Gastroesophageal sphincter (tissue), 4 donors: Measurements from ENCODE around the gene WDR3. TPM values are rescaled to one million over a fixed set of nuclear protein-coding genes. Genes with fewer than 3 reads are reported as not detected.

Source experiments
- ATAC-seq: fragments of 150-250 bp; one replicate; pipeline ENCODE4 v1.9.1; 2016; ENCODE audit warnings: mild to moderate bottlenecking, moderate library complexity
- H3K27ac ChIP-seq, 4 donors: fragments of 200-600 bp; sonication (generic) in 3 of 4; 1 replicate in 3 of 4; 2 replicates in 1 of 4; pipeline ENCODE4 v1.5.1; 2016 to 2019
- H3K27me3 ChIP-seq: fragments of 200-600 bp; sonication (generic); one replicate; pipeline ENCODE4 v1.5.1; 2019
- H3K36me3 ChIP-seq, 2 donors: fragments of 200-600 bp; sonication (generic); one replicate each; pipeline ENCODE4 v1.5.1; 2019; ENCODE audit warnings: control low read depth in 1 of 2
- H3K4me1 ChIP-seq, 3 donors: fragments of 200-600 bp; sonication (generic); 1 replicate in 2 of 3; 2 replicates in 1 of 3; pipeline ENCODE4 v1.5.1; 2016 to 2019; ENCODE audit warnings: control low read depth in 2 of 3
- H3K4me3 ChIP-seq, 2 donors: fragments of 200-600 bp; sonication (generic); one replicate each; pipeline ENCODE4 v1.5.1; 2019; ENCODE audit warnings: mild to moderate bottlenecking in 1 of 2, moderate library complexity in 1 of 2
- H3K9me3 ChIP-seq, 3 donors: fragments of 200-600 bp; sonication (generic); one replicate each; pipeline ENCODE4 v1.5.1; 2017 to 2019; ENCODE audit warnings: control low read depth in 2 of 3
- EP300 ChIP-seq: sonication (generic); formaldehyde crosslinking; IDR thresholded peaks from one replicate; pipeline ENCODE4 v1.6.1; 2017; ENCODE audit warnings: antibody characterized with exemption, mild to moderate bottlenecking
- POLR2A ChIP-seq, 2 donors: fragments of 450-650 bp; IDR thresholded peaks; one replicate each; pipeline ENCODE4 v1.6.1; 2017; ENCODE audit warnings: antibody characterized with exemption in 2 of 2, mild to moderate bottlenecking in 2 of 2, moderate library complexity in 1 of 2
- POLR2AphosphoS5 ChIP-seq: sonication (generic); formaldehyde crosslinking; IDR thresholded peaks from one replicate; pipeline ENCODE4 v1.6.1; 2017; ENCODE audit warnings: antibody characterized with exemption
- WGBS, 2 donors: methylation state at CpG; one replicate each; pipeline ENCODE4 v1.1.5; 2018; ENCODE audit warnings: low coverage in 1 of 2; 5-methylcytosine and 5-hydroxymethylcytosine counted together
- total RNA-seq, 4 donors: library from RNA; depleted of rRNA; stranded (reverse); fragments of >200 nt; gene quantifications; one replicate each; pipeline ENCODE4 v1.1.0, GENCODE V29; 2016
- TF ChIP-seq, protein P1 (sequence below), 4 experiments: fragments of 200-600 bp in 2 of 4; fragments of 450-650 bp in 2 of 4; sonication (generic) in 1 of 4; IDR thresholded peaks; one replicate each; pipeline ENCODE4 v1.5.1; 2017 to 2019; ENCODE audit warnings: antibody characterized with exemption in 4 of 4, mild to moderate bottlenecking in 2 of 4, moderate library complexity in 2 of 4

WDR3 gene
- total RNA-seq, 4 donors from 2014 or later = 6.9 to 15.9 (median 11.7) TPM

DNA sequence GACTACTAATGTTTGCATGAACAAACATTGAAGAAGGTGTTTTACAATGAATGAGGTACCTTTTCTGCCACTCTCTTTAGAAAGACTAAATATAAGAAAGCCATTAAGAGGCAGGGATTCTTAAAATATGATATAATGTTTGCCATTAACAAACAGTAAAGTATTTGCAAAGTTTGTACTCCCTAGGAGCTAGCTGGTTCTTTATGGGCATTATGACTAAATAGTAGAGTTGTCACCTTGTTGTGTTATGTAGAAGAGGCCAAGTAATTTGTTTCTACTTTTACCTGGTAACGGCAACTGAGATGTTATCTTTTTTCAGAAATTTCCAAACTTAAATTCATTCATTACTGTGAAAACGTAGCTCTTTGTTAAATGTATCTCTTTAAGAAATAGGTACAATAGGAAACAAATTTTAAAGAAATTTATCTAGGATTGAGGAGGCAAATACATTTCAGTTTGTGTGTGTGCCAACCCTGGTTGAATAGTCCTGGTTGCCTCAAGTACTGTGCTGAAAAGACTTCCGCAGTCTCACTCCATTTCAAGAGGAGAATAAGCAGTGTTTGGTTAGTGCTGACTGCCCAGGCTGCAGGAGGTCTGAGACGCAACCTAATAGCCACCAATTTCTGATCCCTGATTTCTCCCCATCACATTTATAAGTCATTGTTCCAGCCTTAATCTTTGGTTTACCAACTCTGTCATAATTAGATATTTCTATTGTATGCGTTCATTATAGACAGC, 52.1 kb downstream of the WDR3 start:
- ATAC-seq = no peak
- Histone ChIP-seq H3K36me3 (no peaks in the 10 kb centered on the region), H3K9me3 (no peaks in the 10 kb centered on the region), H3K27ac (no peak overlapping the region), H3K4me3 (no peak overlapping the region), H3K4me1 (no peaks in the 10 kb centered on the region), H3K27me3 (no peaks in the 10 kb centered on the region)
- TF ChIP-seq, protein P1, sequence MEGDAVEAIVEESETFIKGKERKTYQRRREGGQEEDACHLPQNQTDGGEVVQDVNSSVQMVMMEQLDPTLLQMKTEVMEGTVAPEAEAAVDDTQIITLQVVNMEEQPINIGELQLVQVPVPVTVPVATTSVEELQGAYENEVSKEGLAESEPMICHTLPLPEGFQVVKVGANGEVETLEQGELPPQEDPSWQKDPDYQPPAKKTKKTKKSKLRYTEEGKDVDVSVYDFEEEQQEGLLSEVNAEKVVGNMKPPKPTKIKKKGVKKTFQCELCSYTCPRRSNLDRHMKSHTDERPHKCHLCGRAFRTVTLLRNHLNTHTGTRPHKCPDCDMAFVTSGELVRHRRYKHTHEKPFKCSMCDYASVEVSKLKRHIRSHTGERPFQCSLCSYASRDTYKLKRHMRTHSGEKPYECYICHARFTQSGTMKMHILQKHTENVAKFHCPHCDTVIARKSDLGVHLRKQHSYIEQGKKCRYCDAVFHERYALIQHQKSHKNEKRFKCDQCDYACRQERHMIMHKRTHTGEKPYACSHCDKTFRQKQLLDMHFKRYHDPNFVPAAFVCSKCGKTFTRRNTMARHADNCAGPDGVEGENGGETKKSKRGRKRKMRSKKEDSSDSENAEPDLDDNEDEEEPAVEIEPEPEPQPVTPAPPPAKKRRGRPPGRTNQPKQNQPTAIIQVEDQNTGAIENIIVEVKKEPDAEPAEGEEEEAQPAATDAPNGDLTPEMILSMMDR (IDR thresholded peaks at IDR 0.05) = no peak
- TF ChIP-seq POLR2AphosphoS5 (no peak), POLR2A (IDR thresholded peaks at IDR 0.05) (no peak), EP300 (no peak)
- 77 to 85% methylated on average over 4 to 5 of the region's 5 CpGs for WGBS, 2 donors

DNA sequence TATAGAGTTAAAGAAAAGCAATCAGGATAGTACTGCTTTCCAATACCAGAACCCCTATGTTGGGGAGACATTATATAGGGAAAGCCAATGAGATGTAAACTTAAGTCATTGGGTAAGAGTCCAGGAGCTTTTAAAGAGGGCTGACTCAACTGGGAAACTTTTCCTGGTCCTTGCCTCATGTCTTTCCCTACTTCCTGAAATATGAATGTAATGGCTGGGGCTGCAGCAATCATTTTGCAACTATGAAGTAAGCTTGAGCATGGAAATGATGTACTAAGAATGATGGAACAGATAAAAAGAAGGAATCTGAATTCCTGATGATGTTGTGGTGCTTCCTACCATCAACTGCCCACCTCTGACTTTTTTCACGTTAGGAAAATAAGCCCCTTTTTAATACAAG, 55.7 kb downstream of the WDR3 start:
- H3K27ac ChIP-seq = no peak overlapping the region
- no peaks in the 10 kb centered on the region for H3K36me3 ChIP-seq
- H3K4me1 ChIP-seq = no peaks in the 10 kb centered on the region
- no peaks in the 10 kb centered on the region for H3K9me3 ChIP-seq
- TF ChIP-seq EP300 = no peak
- no peak for TF ChIP-seq POLR2AphosphoS5
- no peak for TF ChIP-seq POLR2A (IDR thresholded peaks at IDR 0.05)
- TF ChIP-seq, protein P1 (IDR thresholded peaks at IDR 0.05) = no peak
- H3K4me3 ChIP-seq = no peak overlapping the region
- H3K27me3 ChIP-seq = no peaks in the 10 kb centered on the region
- 77 to 81% methylated on average over 1 of the region's 1 CpG for WGBS, 2 donors
- no peak for ATAC-seq

DNA sequence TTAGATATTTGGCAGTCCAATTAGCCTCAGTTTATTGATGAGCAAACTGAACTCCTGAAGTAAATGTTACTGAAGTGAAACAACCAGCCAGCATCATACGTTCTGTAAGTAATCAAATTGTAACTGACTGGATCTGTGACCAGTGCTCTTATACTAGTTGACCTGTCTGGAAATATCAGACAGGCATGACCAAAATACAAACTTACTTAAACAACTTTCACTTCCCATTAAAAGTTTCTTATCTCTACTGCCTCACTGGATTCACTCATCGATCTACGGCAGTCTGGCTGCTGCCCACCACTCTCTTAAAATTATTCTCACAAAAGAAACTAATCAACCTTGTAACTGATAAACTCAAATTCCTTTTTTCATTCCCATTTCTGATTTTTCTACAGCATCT, 56.4 kb downstream of the WDR3 start:
- 71 to 73% methylated on average over 3 of the region's 3 CpGs for WGBS, 2 donors

DNA sequence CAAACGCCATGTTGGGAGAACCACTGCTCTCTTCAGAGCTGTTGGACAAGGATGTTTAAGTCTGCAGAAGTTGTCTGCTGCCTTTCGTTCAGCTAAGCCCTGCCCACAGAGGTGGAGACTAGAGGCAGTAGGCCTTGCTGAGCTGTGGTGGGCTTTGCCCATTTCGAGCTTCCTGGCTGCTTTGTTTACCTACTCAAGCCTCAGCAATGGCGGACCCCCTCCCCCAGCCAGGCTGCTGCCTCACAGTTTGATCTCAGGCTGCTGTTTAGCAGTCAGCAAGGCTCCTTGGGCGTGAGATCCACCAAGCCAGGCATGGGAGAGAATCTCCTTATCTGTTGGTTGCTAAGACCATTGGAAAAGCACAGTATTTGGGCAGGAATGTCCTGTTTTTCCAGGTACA, 74.8 kb downstream of the WDR3 start:
- Histone ChIP-seq H3K9me3 (peaks cover 0 to 8% (median 0%) of the 10 kb centered on the region in 3 donors), H3K36me3 (no peaks in the 10 kb centered on the region), H3K4me1 (no peaks in the 10 kb centered on the region), H3K4me3 (no peak overlapping the region), H3K27ac (no peak overlapping the region), H3K27me3 (no peaks in the 10 kb centered on the region)
- TF ChIP-seq, protein P1 (IDR thresholded peaks at IDR 0.05) = no peak
- TF ChIP-seq POLR2AphosphoS5 = no peak
- ATAC-seq = no peak
- WGBS, 2 donors = 83% methylated on average over 1 of the region's 5 CpGs; no CpG with 5 or more reads in 1 of the 2 donors

More for the DNA sequence above, 56.4 kb downstream of the WDR3 start:
- Histone ChIP-seq H3K4me1 (no peaks in the 10 kb centered on the region), H3K9me3 (no peaks in the 10 kb centered on the region), H3K4me3 (no peak overlapping the region), H3K27me3 (no peaks in the 10 kb centered on the region), H3K27ac (no peak overlapping the region), H3K36me3 (no peaks in the 10 kb centered on the region)
- TF ChIP-seq POLR2AphosphoS5 (no peak), POLR2A (IDR thresholded peaks at IDR 0.05) (no peak), EP300 (no peak)
- TF ChIP-seq, protein P1 (IDR thresholded peaks at IDR 0.05) = no peak
- no peak for ATAC-seq

DNA sequence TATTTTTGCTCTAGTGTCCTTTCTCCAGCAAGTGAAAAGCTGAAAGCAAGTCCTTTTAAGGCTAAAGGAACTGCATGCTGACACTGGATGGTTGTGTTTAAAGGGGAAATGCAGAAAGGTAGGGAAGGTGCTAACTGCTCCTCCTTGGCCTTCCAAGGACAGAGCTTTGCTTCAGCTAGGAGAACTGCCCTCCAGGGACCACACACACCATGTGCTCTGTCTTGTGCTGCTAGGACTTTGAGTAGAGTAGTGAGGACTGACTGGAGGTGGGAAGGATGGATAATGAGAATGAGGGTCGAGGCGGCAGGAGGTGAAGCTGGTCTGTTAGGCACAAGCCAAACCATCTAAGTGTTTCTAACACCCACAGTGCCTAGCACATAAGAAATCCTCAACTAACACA, 77.9 kb downstream of the WDR3 start:
- Histone ChIP-seq H3K9me3 (peaks cover 0 to 8% (median 0%) of the 10 kb centered on the region in 3 donors), H3K27me3 (no peaks in the 10 kb centered on the region), H3K4me3 (no peak overlapping the region), H3K4me1 (no peaks in the 10 kb centered on the region), H3K27ac (no peak overlapping the region), H3K36me3 (no peaks in the 10 kb centered on the region)
- no peak for ATAC-seq
- 80 to 86% methylated on average over 1 to 2 of the region's 2 CpGs for WGBS, 2 donors
- no peak for TF ChIP-seq EP300
- TF ChIP-seq, protein P1 (IDR thresholded peaks at IDR 0.05) = no peak
- TF ChIP-seq POLR2AphosphoS5 = no peak
- no peak for TF ChIP-seq POLR2A (IDR thresholded peaks at IDR 0.05)
